HepG2 (cell line): ENCODE results near the gene EHD1. TPM values are rescaled to one million over a fixed set of nuclear protein-coding genes. Genes with fewer than 3 reads are reported as not detected.
A peak's percentile ranks its signal among the peaks of the same experiment; 100 is the strongest.

ENCODE experiments used
- AKAP8 ChIP-seq: sonication (generic); formaldehyde crosslinking; IDR thresholded peaks from 2 replicates; pipeline ENCODE4 v1.5.1; 2020; ENCODE audit warnings: mild to moderate bottlenecking, missing genetic modification reagents
- DNMT3B ChIP-seq: conservative IDR thresholded peaks from 2 replicates; pipeline ENCODE4 v1.6.1; 2016; ENCODE audit warnings: missing biosample characterization, control low read depth
- HIVEP1 ChIP-seq: sonication (generic); formaldehyde crosslinking; IDR thresholded peaks from 2 replicates; pipeline ENCODE4 v1.4.0; 2020; ENCODE audit warnings: mild to moderate bottlenecking, missing genetic modification reagents
- HOXA9 ChIP-seq: sonication (generic); formaldehyde crosslinking; IDR thresholded peaks from 2 replicates; pipeline ENCODE4 v1.8.1; 2022; ENCODE audit warnings: missing genetic modification reagents, mild to moderate bottlenecking, moderate library complexity, borderline replicate concordance
- MTA1 ChIP-seq: sonication (generic); formaldehyde crosslinking; IDR thresholded peaks from 2 replicates; pipeline ENCODE4 v1.4.0; 2020; ENCODE audit warnings: missing genetic modification reagents, mild to moderate bottlenecking, borderline replicate concordance
- NONO ChIP-seq, 2 experiments: fragments of 450-650 bp in 1 of 2; sonication (generic) in 1 of 2; formaldehyde crosslinking in 1 of 2; IDR thresholded peaks in 1 of 2; conservative IDR thresholded peaks in 1 of 2; 2 replicates each; pipeline versions ENCODE4 v1.6.1 to v1.8.0; 2017 to 2022; ENCODE audit warnings: mild to moderate bottlenecking in 1 of 2, missing genetic modification reagents in 1 of 2, moderate library complexity in 1 of 2
- PHB2 ChIP-seq: fragments of 450-650 bp; IDR thresholded peaks from 2 replicates; pipeline ENCODE4 v1.6.1; 2018; ENCODE audit not compliant: partially characterized antibody
- SOX5 ChIP-seq: IDR thresholded peaks from 2 replicates; pipeline ENCODE4 v1.6.1; 2016; ENCODE audit warnings: borderline replicate concordance
- ZFP1 ChIP-seq: IDR thresholded peaks from 2 replicates; pipeline ENCODE4 v1.6.1; 2016
- ZFY ChIP-seq: sonication (generic); formaldehyde crosslinking; IDR thresholded peaks from 2 replicates; pipeline ENCODE4 v1.4.0; 2020; ENCODE audit warnings: missing genetic modification reagents
- ZNF343 ChIP-seq: sonication (generic); formaldehyde crosslinking; IDR thresholded peaks from 2 replicates; pipeline ENCODE4 v1.4.0; 2020; ENCODE audit warnings: mild to moderate bottlenecking, missing genetic modification reagents
- ZNF563 ChIP-seq: sonication (generic); formaldehyde crosslinking; IDR thresholded peaks from 2 replicates; pipeline ENCODE4 v1.8.0; 2022; ENCODE audit warnings: mild to moderate bottlenecking, moderate library complexity, missing genetic modification reagents
- ZNF660 ChIP-seq: sonication (generic); formaldehyde crosslinking; IDR thresholded peaks from 2 replicates; pipeline ENCODE4 v1.5.1; 2020; ENCODE audit warnings: mild to moderate bottlenecking, low read depth, missing genetic modification reagents, borderline replicate concordance
- ZSCAN30 ChIP-seq: sonication (generic); formaldehyde crosslinking; IDR thresholded peaks from 2 replicates; pipeline ENCODE4 v1.5.0; 2020; ENCODE audit warnings: mild to moderate bottlenecking, missing genetic modification reagents
- polyA plus RNA-seq, 8 experiments: library from polyadenylated mRNA; depleted of rRNA in 3 of 8; stranded (reverse) in 7 of 8; unstranded in 1 of 8; fragments of >200 nt; fragmentation: Illumina TruSeq in 4 of 8; extraction: Trizol in 4 of 8; gene quantifications; 2 replicates each; pipeline versions ENCODE4 v1.2.1 to v1.2.3, GENCODE V29; 2011 to 2016; ENCODE audit warnings: low read depth in 4 of 8, missing spikeins in 1 of 8, mixed read lengths in 1 of 8; ENCODE audit not compliant: insufficient read depth in 1 of 8
- total RNA-seq, 5 experiments: library from RNA; depleted of rRNA; stranded (reverse); fragments of >200 nt; fragmentation: Illumina TruSeq; extraction: Trizol; gene quantifications; 2 replicates each; pipeline ENCODE4 v1.2.3, GENCODE V29; 2016; ENCODE audit warnings: low read depth in 1 of 5
- TF ChIP-seq, protein P1 (sequence below): sonication (generic); formaldehyde crosslinking; IDR thresholded peaks from 2 replicates; pipeline ENCODE4 v1.5.0; 2020; ENCODE audit warnings: mild to moderate bottlenecking, missing genetic modification reagents, moderate library complexity
- TF ChIP-seq, protein P2 (sequence below): sonication (generic); formaldehyde crosslinking; IDR thresholded peaks from 2 replicates; pipeline ENCODE4 v1.8.0; 2022; ENCODE audit warnings: missing genetic modification reagents, mild to moderate bottlenecking, borderline replicate concordance
- TF ChIP-seq, protein P3 (sequence below): sonication (generic); formaldehyde crosslinking; IDR thresholded peaks from 2 replicates; pipeline ENCODE4 v1.9.0; 2021; ENCODE audit warnings: missing genetic modification reagents, mild to moderate bottlenecking, borderline replicate concordance
- TF ChIP-seq, protein P4 (sequence below): sonication (generic); formaldehyde crosslinking; IDR thresholded peaks from 2 replicates; pipeline ENCODE4 v1.9.0; 2022; ENCODE audit warnings: low read depth, missing genetic modification reagents
- TF ChIP-seq, protein P5 (sequence below): sonication (generic); formaldehyde crosslinking; IDR thresholded peaks from 2 replicates; pipeline ENCODE4 v1.4.0; 2020; ENCODE audit warnings: missing genetic modification reagents; ENCODE audit errors: not compliant biosample characterization

Gene EHD1
- total and polyA plus RNA-seq, 2 of the 13 experiments (the other 11 are each of a cell fraction or from before 2014, with no cell fraction given) = 23.6 to 26.6 TPM

DNA sequence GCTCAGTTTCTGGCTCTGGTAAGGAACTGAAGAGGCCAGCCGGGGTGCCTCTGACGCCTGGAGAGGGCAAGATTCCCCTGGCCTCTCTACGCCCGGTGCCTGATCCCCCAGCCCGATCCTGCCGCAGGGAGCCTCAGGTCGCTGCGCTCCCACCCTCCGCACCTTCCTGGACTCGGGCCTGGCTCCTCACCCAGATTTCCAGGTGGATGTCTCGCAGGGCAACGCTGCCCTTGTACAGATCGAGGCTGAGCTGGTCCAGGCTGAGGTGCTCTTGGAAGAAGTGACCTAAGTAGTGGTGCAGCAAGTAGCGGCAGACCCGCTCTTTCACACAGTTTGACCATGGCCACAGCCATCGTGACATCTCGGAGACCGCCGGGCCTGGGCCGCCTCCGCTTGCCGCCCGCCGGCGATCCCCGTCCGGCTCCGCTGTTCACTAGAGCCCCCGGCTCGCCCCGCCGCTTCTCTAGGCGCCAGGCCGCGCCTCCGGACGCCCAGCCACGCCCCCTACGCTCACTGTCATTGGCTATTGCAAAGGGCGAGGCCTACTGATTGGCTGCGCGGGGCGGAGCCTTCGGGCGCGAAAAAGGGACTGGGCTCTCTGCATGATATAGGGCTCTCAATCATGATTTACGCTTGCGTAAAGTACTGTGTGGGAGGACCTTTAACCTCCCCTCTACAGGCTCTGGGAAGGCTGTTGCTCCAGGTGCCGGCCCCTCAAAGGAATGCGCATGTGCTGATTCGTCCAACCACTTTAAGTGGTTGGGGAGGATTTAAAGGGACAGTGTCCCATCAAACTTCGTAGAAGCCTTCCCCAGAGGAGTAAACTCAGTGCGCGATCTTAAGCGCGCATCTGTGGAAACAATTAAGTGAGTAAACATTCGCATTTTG lies 38.6 kb upstream of the EHD1 start, which contains the start of gene ATG2A (continued):
- TF ChIP-seq, protein P1, sequence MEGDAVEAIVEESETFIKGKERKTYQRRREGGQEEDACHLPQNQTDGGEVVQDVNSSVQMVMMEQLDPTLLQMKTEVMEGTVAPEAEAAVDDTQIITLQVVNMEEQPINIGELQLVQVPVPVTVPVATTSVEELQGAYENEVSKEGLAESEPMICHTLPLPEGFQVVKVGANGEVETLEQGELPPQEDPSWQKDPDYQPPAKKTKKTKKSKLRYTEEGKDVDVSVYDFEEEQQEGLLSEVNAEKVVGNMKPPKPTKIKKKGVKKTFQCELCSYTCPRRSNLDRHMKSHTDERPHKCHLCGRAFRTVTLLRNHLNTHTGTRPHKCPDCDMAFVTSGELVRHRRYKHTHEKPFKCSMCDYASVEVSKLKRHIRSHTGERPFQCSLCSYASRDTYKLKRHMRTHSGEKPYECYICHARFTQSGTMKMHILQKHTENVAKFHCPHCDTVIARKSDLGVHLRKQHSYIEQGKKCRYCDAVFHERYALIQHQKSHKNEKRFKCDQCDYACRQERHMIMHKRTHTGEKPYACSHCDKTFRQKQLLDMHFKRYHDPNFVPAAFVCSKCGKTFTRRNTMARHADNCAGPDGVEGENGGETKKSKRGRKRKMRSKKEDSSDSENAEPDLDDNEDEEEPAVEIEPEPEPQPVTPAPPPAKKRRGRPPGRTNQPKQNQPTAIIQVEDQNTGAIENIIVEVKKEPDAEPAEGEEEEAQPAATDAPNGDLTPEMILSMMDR = no peak
- TF ChIP-seq ZNF660 (CRISPR knock-in tag) (no peak), NONO (IDR thresholded peaks at IDR 0.05) (no peak), NONO (CRISPR knock-in tag; conservative IDR thresholded peaks at IDR 0.05) (peak; percentile 60), HIVEP1 (CRISPR knock-in tag) (peak; percentile 39; the same call in 1 of the 2 replicates), MTA1 (CRISPR knock-in tag) (0 out of 2 replicates have a peak, but pooled peaks have one; percentile 37), ZSCAN30 (no peak), ZFY (CRISPR knock-in tag) (peak; percentile 100), PHB2 (no peak), AKAP8 (CRISPR knock-in tag) (no peak), ZFP1 (CRISPR knock-in tag) (no peak), ZNF563 (CRISPR knock-in tag) (peak; percentile 59), HOXA9 (no peak), SOX5 (CRISPR knock-in tag) (no peak), ZNF343 (0 out of 2 replicates have a peak, but pooled peaks have one; percentile 57), DNMT3B (peak; percentile 64; the same call in 1 of the 2 replicates)
- TF ChIP-seq, protein P2, sequence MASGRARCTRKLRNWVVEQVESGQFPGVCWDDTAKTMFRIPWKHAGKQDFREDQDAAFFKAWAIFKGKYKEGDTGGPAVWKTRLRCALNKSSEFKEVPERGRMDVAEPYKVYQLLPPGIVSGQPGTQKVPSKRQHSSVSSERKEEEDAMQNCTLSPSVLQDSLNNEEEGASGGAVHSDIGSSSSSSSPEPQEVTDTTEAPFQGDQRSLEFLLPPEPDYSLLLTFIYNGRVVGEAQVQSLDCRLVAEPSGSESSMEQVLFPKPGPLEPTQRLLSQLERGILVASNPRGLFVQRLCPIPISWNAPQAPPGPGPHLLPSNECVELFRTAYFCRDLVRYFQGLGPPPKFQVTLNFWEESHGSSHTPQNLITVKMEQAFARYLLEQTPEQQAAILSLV = 0 out of 2 replicates have a peak, but pooled peaks have one; percentile 48
- TF ChIP-seq, protein P3, sequence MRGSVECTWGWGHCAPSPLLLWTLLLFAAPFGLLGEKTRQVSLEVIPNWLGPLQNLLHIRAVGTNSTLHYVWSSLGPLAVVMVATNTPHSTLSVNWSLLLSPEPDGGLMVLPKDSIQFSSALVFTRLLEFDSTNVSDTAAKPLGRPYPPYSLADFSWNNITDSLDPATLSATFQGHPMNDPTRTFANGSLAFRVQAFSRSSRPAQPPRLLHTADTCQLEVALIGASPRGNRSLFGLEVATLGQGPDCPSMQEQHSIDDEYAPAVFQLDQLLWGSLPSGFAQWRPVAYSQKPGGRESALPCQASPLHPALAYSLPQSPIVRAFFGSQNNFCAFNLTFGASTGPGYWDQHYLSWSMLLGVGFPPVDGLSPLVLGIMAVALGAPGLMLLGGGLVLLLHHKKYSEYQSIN (CRISPR knock-in tag) = no peak
- TF ChIP-seq, protein P4, sequence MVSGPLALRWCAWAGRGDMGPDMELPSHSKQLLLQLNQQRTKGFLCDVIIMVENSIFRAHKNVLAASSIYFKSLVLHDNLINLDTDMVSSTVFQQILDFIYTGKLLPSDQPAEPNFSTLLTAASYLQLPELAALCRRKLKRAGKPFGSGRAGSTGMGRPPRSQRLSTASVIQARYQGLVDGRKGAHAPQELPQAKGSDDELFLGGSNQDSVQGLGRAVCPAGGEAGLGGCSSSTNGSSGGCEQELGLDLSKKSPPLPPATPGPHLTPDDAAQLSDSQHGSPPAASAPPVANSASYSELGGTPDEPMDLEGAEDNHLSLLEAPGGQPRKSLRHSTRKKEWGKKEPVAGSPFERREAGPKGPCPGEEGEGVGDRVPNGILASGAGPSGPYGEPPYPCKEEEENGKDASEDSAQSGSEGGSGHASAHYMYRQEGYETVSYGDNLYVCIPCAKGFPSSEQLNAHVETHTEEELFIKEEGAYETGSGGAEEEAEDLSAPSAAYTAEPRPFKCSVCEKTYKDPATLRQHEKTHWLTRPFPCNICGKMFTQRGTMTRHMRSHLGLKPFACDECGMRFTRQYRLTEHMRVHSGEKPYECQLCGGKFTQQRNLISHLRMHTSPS (CRISPR knock-in tag) = no peak
- TF ChIP-seq, protein P5, sequence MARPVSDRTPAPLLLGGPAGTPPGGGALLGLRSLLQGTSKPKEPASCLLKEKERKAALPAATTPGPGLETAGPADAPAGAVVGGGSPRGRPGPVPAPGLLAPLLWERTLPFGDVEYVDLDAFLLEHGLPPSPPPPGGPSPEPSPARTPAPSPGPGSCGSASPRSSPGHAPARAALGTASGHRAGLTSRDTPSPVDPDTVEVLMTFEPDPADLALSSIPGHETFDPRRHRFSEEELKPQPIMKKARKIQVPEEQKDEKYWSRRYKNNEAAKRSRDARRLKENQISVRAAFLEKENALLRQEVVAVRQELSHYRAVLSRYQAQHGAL (CRISPR knock-in tag) = no peak
